HG03469 (cell line): ENCODE measurements around the gene MEGF10.

Source experiments
- ATAC-seq: cut with Tn5 transposase; IDR thresholded peaks from one replicate; pipeline ENCODE4 v1.9.1; 2021; ENCODE audit warnings: mild to moderate bottlenecking, moderate library complexity, moderate number of reproducible peaks; ENCODE audit not compliant: unreplicated experiment

Gene MEGF10

DNA sequence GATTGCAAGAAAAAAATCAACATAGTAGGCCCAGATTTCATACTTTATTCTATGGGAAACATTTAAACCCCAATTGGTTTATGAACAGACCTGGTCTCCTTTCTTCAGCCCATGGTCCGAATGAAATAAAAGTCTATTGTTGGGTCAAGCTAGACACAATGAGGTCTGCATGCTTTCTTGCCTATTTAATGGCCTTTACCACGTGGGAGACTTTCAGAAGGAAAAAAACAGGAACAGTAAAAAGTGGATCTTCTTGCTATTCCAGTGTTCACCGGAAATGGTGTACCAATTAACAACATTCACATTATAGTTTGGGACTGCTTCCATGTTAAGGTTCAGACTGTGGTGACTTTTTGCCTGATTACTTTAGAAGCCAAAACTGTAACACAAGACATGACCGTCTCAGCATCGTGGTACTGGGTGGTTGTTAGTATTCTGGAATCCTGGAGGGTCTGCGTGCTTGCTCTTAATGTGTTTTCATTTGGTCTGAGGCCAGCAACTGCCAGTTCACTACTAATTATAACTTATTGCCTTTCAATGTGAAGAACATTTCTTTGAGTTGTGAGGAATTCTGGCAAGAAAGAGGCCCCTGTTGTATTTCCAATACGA, 141.5 kb downstream of the MEGF10 start:
- ATAC-seq, result no peak

DNA sequence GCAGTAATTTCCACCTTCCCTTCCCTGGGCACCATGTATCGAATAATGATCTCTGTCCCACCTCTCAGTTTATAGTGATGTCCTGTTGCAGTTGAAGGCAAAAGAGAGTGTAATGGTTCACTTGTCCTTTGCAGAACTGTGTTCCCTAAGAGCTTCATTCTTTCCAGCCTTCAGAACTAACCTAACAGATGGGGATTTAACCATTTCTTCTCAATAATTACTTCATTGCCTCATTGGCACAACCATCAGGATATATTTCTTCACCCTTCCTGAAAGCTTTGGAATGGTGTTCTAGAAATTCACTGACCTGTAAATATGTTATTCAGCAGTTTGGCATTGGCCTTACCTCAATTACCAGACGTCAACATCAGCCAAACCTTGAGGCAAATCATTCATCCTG, 142.9 kb downstream of the MEGF10 start:
- no peak for ATAC-seq

DNA sequence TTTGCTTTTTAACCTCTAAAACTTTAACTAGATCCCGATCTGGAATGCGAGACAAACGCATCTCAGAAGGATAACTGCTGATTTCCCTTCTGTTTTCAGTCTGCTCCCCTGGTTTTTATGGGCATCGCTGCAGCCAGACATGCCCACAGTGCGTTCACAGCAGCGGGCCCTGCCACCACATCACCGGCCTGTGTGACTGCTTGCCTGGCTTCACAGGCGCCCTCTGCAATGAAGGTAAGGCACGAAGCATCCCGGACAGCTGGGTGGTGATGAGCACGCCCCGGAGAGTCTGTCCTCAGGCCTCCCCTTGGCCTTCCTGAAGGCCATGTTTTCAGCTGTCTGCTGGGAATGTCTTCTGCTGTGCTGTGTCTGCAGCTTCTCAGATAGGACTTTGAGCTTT, 144.0 kb downstream of the MEGF10 start:
- no peak for ATAC-seq

DNA sequence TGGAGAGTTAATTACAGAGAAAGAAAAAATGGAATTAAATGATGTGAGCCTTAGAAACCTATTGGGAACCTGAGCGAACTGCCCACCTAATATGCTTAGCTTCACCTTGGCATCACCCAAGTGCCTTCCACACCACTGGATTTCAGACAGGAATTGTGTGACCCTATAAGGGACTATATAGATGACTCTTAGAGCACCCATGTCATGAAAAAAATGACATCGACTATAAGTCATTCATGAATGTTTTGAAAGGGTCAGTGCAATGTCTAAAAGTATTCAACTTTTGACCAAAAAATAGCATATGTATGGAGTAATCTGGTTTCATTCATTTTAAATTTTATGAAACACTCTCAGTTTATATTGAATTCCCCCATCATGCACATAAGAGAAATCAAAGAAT, 145.2 kb downstream of the MEGF10 start:
- ATAC-seq, result no peak

DNA sequence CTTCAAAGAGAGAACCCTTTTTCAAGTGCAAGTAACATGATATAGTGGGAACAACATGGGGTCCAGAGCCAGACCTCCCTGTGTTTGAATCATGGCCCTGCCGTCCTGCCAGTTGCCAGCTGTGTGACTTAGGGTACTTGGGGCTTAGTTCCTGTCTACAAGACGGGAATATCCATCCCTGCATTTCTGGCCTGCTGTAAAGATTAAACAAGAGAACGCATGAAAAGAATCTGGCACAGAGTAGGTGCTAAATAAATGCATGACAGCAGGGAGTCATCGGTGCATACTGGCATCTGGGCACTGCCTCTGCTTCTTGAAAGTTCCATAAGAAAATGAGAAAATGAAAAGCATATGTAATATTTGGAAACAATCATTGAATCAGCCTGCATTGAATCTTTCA, 149.0 kb downstream of the MEGF10 start:
- no peak for ATAC-seq

DNA sequence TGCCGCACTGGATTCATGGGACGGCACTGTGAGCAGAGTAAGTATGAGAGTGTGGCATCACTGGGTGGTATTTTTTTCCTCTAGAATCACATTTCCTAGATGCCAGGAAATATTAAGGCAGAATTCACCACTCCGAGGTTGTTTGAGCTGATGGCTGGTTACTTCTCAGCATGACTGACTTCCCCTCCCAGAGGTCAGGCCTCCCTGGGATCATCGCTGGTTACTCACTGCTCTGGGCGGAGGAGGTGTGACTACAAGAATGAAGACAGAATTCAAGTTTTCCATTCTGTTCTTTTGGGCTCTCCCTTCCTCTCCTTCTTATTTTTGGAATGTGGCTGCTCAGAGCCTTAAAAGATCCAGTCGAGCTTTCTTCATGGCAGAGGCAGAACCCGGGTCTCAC, 150.2 kb downstream of the MEGF10 start:
- ATAC-seq, result no peak

DNA sequence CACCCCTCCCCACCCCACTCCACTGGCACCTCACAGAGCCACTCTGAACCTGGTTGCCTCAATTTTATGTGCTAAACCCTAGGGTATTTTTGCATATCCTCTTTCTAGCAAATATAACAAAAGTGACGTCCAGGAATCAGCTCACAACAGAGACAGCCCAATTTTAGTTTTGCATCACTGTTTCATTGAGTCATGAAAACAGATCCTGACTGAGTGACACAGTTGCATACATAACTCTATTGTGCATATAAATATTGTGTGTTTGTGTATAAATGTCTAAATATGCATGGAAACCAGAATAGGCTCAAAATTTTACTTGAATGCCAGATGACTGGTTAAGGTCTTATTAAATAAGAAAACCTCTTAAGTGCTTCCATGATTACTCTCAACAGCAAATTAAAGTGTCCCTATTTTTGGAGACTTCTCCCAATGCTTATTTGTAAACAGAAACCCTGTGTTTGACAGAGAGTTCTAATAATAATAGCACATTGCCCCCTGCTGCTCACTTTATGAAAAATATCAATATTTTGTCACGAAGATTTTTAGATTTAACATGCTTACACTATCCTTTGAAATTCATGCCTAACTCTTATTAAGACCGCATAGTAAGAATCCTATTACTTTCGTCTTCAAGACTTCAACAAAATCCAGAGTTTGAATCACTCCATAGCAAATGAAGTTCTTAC, 151.3 kb downstream of the MEGF10 start:
- no peak for ATAC-seq

DNA sequence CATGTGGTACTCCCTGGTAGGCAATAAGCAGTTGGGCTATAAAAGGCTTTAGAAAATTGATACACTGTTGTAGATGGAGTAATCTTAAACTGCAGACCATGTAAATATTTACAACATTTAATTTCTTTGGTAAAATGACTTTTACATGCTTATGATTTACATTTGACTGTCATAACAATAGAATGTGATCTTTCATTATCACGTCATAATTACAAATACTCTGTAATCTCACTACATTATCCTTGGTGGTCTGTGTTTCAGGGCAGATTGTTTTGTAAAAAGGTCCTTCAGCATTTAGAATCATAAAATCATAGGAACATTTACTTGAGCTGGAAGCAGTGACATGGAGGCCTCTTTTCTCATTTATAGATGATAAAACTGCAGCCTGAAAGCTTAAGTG, 153.6 kb downstream of the MEGF10 start:
- no peak for ATAC-seq

DNA sequence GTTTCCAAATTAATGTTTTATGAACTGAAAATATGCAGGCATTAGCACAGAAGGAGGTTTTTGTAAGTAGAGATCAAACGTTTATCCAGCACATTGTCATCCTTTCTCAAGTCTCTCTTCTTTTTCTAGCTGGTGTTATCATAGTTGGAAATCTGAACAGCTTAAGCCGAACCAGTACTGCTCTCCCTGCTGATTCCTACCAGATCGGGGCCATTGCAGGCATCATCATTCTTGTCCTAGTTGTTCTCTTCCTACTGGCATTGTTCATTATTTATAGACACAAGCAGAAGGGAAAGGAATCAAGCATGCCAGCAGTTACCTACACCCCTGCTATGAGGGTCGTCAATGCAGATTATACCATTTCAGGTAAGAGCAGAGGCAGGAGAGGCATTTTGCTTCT, 154.7 kb downstream of the MEGF10 start:
- no peak for ATAC-seq

DNA sequence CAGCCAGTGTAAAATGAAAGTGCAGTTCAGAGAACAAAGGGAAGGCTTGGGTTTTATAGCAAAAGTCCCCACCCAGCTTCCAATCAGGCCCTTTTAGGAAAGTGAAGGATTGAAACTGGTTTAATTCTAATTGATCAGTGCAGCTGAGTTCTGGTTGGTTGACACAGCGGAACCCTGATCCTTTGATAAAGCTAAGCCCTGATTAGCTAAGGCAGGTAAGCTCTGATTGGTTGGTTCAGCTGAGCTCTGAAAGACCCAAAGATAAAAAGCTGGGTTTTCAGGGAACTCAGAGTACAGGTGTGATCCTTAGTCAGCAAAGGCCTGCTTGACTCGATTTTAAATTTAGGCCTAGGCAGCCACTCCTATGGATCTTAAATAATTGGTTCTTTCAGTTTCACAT, 156.0 kb downstream of the MEGF10 start:
- no peak for ATAC-seq

DNA sequence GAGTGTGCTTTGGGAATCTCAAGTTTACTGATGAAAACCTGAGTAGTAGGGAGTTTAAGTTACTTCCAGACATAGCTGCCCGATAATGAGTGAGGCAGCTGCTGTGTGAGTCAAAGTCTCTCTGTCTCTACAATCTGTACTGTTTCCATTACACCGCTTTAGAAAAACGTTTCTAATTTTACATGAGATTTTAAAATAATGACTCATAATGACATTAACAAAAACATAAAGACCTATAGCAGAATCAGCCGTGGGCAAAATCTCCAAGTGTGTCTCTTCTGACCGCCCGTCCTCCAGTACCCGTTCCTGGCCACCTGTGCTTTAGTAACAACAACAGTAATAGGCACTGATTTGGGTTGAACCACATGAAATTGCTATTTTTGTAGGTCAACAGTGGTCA, 157.2 kb downstream of the MEGF10 start:
- ATAC-seq, result no peak

DNA sequence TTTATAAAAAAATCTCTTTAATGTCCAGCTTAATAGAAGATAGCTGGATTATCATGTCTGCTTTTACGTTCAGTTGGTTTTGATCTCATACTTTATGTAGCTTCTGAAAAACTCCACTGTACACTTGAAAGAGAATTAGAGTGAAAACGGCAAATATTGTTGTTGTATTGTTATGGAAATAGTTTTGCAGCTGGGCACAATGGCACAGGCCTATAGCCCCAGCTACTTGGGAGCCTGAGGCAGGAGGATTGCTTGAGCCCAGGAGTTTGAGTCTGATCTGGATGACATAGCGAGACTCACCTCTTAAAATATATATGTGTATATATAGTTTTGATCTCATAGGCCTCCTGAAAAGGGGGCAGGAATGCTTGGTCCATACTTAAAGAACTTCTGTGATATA, 159.4 kb downstream of the MEGF10 start:
- no peak for ATAC-seq

DNA sequence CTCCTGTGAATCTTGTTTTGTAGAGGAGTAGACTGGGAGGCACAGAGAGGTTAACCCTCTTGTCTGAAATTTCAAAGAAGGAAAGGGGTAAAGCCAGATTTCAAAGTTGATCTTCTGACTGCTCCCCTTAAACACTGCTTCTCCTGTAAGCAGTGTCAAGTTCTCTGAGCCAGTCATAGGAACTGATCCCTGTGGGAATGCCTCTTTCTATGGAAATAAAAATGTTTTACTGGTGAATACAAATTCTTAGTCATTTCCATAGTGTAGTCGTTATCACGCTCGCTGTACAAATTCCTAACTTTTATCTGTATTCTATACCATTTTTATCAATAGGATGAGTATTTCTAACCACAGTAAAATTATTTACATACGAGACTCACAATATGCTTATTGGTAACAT, 160.5 kb downstream of the MEGF10 start:
- no peak for ATAC-seq

DNA sequence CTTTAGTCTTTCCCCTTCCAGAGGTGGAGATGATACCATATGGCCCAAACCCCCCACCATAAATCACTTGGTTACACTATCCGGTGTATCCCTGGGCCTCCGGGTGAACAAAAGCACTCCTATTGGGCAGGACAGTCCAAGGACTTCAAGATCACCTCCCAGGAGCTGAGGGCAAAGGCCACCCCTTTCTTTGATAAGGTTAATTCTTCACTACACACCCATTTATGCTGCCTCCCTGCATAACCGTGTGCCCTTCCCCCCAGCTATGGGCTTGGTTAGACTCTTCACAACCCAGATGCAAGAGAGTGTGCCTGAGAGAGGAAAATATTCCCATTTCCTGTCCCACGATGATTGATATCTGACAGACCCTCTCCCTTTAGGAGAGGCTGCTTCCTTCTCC, 162.0 kb downstream of the MEGF10 start:
- no peak for ATAC-seq

DNA sequence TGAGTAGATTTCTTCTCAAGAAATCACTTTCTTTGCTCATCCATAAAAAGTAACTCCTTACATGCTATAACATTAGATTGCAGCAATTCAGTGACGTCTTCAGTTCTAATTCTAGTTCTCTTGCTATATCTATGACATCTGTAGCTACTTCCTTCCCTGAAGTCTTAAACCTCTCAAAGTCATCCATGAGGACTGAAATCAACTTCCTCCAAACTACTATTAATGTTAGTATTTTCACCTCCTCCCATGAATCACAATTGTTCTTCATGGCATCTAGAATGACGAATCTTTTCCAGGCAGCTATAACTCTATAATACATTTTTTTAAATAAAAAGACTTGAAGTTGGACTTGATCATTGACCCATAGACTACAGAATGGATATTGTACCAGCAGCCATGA, 180.6 kb downstream of the MEGF10 start:
- ATAC-seq, result no peak

DNA sequence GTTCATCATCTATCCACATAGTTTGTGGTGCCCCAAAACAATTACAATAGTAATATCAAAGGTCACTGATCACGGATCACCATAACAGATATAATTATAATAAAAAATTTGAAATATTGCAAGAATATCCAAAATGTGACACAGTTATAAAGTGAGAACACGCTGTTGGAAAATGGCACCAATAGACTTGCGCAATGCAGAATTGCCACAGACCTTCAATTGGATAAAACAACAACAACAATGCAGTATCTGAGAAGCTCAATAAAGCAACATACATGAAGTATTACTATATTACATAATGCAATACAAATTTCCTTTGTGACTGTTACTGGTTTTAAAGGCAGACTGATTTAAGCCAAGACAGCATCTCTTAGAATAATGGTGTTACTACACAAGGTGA, 182.1 kb downstream of the MEGF10 start:
- no peak for ATAC-seq

DNA sequence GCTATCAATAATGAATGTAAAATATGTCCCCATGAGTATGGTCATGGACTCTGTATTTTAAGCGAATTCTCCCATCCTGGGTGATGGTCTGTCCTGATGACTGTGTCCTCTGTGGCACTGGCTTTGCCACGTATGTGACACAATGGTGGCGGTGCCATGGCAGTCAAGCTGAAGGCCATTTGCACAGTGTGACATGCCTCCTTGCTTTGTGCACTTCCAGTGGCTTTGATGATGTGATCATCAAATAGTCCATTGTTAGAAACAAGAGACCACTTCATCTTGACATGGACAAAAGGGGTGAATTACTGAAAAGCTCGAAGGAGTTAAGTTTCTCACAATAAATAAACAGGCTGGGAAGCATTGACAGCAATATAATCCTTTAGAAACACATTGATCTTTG, 195.9 kb downstream of the MEGF10 start:
- ATAC-seq, result no peak

DNA sequence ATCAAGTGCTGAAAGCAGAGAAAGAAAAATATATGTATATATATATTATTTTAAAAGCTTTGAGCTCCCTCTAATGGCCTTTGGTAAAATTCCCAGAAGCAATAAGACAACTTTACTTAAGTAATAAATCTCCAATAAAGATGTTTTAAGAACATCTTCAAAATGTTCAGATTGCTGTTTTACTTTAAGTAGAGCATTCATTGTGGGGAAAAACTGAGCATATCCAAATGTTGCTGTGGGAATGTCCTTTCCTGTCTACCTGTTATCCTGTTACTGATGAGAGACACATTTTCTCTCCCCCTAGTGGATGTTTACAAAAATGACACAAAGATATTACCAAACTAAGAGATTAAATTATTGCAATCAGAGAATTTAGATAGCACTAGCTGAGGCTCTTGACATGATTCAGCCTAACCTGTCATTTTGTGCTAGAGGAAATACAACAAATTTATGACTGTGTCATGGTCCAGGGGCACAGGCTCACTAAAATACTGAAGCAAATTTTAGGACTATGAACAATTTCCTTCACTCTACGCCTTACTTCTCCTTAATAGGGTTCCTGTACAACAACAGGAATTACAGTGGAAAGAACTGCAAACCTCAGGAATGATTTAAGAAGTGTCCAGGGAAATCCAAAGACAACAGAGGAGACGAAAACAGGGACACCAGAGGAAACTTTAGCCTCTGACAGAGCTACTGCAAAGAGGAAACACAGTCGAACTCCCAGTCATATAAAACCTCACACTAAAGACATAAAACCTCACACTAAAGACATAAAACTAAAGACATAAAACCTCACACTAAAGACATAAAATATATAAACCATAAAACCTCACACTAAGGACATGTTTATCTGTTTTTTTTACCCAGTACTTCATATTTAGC, 202.5 kb downstream of the MEGF10 start:
- peak; percentile 57 for ATAC-seq

DNA sequence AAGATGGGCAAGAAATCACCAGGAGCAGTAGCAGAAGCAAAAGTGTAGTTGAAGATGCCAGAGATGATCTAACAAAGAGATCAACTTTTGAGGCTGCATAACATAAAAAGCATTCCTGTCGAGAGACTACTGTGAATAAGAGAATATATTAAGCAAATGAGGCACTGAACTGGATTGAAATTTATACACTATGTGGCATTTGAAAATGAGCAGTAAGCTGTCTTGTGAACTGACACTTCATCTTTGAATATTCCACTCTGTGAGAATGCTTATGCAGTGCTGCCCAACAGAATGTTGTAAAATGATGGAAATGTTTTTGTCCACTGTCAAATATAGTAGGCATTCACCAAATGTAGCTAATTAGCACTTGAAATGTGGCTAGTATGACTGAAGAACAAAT, 208.0 kb downstream of the MEGF10 start:
- no peak for ATAC-seq

DNA sequence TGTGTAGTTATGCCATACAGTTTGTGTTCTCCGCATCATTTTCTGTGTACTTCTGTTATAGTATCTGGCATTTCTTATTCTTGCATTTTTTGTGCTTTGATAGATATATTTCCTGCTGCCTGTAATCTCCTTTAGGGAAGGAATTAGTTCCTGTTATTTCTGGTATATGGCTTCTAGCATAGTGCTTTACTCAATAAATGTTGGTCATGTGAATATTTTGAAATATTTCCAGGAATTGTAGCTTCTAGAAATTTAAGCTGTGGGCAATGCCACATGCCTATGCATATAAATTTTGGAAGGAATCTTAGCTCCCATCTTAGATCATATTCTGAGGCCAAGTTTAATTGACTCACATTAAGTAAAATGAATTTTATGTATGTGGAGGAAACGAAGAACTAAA, 215.3 kb downstream of the MEGF10 start:
- ATAC-seq, result no peak

DNA sequence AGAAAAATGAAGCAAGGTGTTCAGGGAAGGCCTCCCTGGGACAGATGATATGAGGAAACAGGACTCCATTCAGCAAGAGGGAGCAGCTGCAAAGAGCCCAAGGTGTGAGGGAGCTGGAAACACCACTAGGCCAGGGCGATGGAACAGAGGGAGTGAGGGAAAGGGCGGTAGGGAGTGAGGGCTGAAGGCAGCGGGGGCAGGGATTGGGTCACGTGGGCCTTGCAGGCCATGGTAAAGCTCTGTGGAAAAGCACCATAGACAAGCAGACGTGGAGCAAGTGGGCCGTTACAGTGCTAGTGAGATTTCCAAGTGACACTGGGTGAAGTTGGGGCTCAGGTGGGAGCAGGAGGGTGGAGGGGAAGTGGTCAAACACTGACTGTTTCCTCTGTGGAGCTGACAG, 216.0 kb downstream of the MEGF10 start:
- ATAC-seq, result no peak
